T-helper 1 cell treated with Interleukin-12 subunit alpha and Interleukin-12 subunit beta and Interleukin-4 antibody, amounts not matched to agents 30 ng/mL and 1 ng/mL, for 36 hours (primary cell): ENCODE data around the gene CTRB2. TPM values are rescaled to one million over a fixed set of nuclear protein-coding genes. Genes with fewer than 3 reads are reported as not detected.
"Not testable (repeated sequence)": the region's sequence is repeated elsewhere in the genome, so short reads cannot be mapped to it uniquely, and the experiment has no call there.

ENCODE experiments used
- intact Hi-C: fragments of 100-400 bp; cut with micrococcal nuclease; formaldehyde crosslinking; loops from one replicate; pipeline ENCODE4 v1.15.1; 2024
- total RNA-seq: library from RNA; stranded (reverse); gene quantifications from 2 replicates; pipeline ENCODE4 v1.2.3, GENCODE V29; 2022

The CTRB2 gene
- total RNA-seq, 1 donor from 2014 or later = not detected

DNA sequence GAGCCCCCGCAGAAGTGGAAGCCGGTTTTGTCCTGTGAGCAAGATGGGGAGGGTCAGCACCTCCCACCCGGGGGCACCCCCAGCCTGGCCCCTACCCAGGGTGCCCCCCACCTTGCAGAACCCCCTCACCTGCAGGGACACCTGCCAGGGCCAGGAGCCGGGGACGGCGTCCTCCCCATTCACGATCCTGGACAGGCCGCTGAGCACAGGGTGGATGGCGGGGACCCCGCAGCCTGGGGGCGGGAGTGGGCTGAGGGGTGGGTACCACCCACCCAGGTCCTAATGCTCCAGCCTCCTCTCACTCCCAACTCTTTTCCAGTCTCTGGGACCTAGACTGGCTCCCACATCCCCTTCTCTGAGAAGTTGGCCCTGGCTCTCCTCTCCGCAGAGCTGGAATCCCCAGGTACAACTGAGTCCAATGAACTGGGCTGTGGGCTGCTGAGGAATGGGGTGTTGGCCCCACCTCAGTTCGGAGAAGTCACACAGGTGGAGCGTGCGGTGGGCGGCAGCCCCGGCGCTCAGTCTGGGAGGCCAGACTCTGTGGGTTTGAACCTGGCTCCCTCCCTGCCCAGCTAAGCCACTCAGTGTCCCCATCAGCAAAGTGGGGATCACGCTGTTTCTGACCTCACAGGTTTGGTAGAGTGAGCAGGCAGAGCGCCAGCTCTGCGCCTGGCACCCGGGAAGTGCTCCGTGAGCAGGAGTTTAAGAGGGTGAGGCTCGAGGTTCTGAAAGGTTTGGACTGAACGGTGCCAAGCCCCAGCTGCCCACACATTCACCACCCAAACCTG is 806 bp downstream of the CTRB2 start:
- intact Hi-C loops = not testable (repeated sequence)

DNA sequence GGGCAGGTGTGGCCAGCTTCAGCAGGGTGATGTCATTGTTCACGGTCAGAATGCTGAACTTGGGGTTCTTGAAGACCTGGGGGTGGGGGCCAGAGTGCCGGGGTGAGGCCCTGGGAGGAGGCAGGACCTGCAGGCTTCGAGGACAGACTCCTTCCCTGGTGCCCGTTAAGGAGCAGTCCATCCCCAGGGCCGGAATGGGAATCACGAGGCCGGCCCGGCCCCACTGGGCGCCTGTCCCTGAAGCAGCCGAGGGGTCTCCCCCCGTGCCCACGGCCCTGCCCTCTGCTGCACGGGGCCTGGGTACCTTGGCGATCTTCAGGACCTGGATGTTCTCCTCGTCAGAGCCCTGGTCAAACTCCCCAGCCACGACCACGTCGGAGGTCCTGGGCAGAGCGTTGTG is 1.5 kb downstream of the CTRB2 start:
- intact Hi-C loops = not testable (repeated sequence)

DNA sequence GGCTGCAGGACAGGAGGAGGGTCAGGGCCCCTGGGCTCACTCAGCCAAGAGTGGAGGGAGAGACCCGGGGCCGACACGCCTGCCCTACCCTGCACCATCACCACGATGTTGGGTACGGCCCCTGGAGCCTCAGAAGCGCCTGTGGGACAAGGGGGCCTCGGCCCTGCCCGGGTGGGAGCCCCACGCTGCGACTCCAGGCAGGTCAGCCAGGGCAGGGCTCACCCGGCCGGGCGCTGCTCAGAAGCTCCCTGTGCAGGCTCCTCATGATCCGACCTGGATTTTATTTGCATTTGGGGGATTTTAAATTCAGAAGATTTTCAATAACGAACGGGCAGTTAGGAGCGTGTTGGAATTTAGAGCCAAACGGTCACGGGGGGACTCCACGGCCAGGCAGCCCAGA is 2.1 kb downstream of the CTRB2 start:
- intact Hi-C loops = not testable (repeated sequence)

DNA sequence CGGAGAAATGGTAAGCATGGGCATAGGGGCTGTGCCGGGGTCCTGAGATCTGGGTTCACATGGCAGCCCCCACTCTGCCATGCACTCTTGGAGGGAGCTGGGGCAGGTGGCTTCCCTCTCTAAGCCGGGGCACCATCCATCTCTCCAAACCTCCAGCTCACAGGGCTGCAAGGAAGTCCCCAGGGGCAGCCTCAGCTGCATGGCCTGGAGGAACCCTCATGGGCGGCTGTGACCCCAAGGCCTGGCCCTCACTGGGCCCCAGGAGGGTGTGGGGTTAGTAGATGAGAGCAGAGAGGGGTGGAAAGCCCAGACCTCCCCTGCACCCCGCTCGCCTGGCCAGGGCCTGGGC is 2.6 kb downstream of the CTRB2 start:
- intact Hi-C loops = no loop called here

DNA sequence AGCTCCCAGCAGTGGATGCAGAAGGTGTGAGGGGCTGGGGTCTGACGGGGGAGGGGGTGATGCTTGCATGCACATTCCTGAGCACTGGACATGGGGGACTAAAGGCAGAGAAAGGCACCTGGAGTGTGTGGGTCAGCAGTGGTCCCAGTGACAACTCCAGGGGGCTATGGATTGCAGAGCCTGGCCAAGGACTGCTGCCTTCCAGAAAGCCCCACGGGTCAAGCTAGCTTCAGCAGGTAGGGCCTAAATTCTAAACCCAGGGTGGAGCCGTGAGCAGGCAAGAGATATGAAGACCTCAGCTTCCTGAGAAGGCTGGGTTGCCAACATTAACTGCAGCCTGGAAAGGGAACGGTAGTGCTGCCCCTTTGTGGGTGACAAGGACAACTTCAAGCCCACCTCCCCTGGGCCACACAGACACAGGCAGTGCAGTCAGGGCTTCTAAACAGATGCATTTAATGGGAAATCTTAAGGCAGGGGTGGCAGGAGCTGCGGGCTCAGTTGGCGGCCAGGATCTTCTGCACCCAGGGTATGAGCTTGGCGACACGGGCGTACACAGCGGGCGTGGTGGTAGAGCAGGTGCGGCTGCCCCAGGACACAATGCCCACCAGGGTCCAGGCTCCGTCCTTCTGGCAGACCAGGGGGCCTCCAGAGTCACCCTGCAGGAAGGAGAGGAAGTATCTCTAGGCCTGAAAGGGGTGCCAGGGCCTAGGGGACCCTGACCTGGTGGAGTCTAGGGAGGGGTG is 3.1 kb downstream of the CTRB2 start:
- intact Hi-C loops = no loop called here

DNA sequence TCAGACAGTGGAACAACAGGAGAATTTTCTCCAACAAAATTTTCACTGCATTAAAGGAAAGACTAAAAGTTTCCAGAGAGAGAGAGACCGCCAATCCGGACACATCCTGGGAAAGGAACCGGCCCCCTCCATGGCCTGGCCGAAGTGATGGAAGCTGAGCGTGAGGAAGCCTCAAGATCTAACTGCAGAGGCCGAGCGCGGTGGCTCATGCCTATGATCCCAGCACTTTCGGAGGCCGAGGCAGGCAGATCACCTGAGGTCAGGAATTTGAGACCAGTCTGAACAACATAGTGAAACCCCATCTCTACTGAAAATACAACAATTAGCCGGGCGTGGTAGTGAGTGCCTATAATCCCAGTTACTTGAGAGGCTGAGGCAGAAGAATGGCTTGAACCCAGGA is 3.9 kb downstream of the CTRB2 start:
- intact Hi-C loops = no loop called here

DNA sequence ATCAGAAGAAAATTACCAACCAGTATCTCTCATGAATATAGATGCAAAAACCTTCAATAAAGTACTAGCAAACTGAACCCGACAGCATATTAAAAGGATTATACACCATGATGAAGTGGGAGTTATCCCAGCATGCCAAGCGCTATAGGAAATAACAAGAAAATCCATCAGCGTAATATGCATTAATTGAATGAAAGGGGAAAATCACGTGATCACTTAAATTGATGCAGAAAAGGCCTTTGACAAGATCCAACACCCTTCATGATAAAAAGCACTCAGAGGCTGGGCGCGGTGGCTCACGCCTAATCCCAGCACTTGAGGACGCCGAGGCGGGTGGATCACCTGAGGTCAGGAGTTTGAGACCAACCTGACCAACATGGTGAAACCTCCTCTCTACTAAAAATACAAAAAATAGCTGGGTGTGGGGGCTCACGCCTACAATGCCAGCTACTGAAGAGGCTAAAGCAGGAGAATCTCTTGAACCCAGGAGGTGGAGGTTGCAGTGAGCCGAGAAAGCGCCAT is 4.8 kb downstream of the CTRB2 start:
- intact Hi-C loops = no loop called here

DNA sequence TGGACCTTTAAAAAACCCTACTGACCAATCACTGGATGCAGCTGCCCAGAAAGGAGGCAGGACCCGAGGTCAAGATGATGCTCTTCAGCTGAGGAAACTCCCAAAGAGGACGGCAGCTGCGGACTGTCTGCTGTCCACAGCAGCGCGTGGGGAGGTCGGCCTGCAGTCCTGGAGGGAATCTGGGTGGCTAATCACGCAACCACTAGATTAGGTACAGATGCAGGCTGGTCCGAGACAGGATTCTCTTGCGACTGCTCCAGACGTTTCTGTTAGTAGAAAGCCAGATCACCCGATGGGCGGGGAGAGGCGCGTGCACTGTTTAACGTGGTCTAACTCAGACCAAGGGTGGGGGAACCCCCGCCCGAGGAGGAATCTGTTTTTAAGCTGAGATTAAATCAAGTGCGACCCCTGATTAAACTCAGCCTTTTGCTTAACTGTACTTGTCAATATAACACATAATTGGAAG is 8.8 kb downstream of the CTRB2 start:
- intact Hi-C loops = loop anchor here (5.0 kb wide), 2 partner anchors 369 to 386 kb away; partner anchors contain the start of gene GABARAPL2

DNA sequence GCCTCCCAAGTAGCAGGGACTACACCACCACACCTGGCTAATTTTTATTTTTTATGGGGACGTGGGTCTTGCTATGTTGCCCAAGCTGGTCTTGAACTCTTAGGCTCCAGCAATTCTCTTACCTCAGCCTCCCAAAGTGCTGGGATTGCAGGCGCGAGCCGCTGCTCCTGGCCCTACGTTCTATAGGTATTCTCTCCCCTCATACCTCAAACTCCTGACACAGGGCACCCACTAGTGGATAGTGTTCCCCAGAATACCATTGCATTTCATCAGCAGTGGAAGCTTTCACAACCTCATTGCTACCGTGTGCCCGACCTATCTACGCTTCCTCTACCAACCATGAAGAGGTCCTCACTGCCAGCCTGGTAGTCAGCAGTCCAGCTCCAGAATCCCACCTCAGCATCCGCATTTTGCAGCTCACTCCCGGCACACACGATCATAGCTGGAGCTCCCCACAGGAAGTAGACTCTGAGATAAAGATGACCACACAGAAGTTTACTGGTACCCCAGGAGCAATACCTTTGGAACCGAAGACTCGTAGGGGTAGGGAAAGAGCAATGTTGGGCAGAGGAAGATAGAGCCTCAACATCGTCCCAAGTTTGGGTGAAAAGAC is 9.3 kb downstream of the CTRB2 start:
- intact Hi-C loops = loop anchor here (5.0 kb wide), 2 partner anchors 370 to 385 kb away; partner anchors contain the start of gene GABARAPL2

DNA sequence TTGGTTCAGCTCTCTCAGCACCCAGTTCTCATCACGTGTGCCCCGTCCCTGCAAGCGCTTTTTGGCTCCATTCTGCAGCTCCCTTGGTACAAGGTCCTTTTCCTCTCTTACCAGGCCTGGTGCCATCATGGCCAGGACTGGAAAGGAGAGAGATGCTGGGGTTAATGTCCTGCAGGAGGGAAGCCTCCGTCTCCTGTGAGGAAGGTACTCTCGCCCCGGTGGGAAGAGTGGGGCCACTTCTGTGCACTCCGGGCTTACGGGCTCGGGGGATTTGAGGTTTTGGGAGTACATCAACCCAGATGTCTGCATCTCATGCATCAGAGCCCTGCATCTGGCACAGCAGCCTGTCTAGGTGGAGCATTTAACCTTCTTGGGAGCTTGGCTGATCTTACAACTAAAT is 10.1 kb downstream of the CTRB2 start:
- intact Hi-C loops = loop anchor here (5.0 kb wide), 2 partner anchors 370 to 385 kb away; partner anchors contain the start of gene GABARAPL2

DNA sequence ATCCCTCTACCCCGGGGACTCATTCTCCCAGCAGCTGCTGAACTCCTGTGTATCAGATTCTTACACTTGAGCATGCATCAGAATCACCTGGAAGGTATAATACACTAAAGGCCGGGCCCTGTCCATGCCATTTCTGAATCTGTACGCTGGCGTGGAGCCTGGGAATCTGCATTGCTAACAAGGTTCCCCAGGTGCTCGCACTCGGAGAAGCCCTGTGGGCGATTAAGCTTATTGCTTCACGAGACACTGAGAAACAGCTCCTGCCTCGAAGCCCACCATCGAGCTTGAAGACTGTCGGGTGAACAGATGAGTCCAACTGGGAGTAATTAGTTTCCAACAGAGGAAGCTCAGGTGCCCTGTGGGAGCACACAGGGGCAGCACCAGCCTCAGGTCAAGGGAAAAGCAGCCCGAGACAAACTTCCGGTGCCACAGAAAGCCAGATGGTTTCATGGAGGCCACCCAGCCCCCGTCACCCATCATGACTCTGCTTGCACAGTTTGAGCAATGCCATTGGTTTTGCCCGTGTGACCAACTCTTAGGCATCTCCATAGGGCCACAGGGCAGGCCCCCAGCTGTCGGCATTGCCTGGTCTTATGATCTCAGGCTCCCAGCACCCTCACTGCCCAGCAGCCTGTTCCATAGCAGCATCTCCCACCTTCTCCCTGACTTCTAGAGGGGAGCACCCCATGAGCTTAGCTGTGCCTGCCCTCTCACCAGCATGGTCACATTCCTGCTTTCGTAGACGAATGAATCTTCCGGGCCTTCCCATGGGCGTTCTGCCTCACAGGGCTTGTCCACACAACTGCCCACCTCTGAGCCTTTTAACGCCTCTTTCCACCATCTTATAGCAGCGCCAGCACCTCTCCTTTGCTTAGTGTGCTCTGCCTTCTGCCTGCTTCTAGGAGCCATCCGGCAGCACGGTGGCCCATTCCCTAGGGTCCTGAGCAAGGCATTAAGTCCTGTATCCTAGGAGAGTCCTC is 10.9 kb downstream of the CTRB2 start:
- intact Hi-C loops = loop anchor here (5.0 kb wide), 2 partner anchors 371 to 384 kb away; partner anchors contain the start of gene GABARAPL2

DNA sequence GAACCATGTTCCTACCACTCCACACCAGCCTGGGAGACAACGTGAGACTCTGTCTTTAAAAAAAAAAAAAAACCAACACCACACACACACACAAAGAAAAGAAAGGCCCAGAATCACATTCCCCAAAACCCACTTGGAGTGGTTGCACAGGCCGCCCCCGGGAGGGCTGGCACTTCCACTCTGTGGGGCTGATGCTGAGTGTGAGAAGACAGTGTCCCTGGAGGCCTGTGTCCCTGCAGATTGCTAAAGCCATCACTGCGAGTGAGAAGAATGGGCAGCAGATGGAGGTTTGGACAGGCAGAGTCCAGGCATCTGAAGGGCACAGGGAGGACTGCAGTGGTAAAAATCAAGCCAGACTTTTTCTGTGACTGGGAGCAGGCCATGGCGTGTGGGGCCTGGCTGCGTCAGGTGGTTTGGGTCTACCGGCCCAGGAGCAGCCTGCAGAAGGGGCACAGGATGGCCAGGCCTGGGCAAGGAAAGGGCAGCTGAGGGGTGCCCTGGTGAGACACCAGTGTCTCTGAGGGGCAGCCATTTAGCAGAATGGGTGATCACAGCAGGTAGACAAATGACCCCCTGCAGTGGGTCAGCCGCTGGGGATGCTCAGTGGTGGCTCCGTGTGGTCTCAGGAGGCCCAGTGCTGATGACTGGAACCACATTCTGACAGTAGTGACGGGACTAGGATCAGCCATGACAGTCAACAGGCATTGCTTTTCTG is 13.1 kb downstream of the CTRB2 start:
- intact Hi-C loops = no loop called here

DNA sequence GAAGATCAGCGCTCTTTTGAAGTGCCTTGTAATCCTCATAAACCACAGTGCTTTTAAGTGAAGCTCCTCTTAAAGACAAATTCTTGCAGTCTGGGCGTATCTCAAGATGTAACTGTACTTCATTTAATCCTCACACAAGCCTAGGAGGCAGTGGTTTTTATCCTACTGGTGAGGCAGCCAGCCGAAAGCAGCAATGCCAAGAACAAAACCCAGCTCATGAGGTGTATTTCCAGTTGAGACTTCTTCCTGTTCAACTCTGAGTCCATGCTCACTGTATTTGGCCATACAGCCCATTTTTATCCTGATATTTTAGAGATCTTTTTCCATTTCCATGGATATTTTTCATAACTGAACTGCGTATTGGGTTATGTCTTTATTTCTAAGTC is 13.7 kb downstream of the CTRB2 start:
- intact Hi-C loops = no loop called here

DNA sequence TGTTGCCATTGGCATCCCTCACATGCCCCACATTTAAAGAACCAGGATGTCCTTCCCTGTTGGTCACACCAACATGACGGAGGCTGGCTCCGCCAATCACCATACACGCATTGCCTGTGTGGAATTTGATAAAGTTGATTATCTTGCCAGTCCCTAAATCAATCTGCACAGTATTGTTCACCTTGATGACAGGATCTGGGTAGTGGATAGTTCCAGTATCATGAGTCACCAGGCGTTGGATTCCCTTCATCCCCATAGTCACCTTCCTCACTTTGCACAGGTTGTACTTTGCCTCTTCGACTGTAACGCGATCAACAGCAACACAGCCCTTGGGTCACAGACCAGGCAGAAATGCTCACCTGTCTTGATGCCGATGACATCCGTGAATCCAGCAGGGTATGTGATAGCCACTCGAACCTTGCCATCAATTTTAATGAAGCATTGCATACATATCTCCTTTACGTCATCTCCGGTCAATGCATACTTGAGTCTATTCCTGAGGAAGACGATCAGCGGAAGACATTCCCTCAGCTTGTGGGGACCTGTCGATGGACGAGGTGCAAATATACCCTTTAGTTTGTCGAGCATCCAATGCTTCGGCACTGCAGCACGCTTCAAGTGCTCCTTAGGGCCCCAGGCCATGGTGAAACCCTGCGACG is 14.2 kb downstream of the CTRB2 start:
- intact Hi-C loops = no loop called here

DNA sequence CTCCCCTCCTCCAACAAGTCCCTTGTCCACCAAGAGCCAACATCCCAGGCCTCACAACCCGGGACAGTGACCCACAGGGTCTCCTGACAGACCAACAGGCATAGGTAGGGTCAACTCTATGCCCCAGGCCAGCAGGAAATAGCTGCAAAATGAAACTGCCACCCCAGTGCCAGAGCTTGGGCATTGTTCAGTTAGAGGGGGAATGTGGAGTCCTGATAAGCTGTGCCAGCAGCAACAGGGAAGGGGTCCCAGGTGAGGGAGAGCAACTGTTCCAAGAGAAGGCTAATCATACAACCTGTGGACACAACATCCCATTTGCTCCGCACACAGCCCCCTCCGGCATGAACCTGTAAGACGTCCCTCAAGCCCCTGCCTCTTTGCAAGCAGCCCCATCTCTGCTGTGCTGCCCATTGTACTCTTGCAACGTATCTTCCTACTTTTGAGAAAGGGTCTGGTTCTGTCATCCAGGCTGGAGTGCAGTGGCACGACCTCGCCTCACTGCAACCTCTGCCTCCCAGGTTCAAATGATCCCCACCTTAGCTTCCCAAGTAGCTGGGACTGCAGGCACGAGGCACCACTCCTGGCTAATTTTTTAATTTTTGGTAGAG is 17.2 kb downstream of the CTRB2 start:
- intact Hi-C loops = no loop called here

DNA sequence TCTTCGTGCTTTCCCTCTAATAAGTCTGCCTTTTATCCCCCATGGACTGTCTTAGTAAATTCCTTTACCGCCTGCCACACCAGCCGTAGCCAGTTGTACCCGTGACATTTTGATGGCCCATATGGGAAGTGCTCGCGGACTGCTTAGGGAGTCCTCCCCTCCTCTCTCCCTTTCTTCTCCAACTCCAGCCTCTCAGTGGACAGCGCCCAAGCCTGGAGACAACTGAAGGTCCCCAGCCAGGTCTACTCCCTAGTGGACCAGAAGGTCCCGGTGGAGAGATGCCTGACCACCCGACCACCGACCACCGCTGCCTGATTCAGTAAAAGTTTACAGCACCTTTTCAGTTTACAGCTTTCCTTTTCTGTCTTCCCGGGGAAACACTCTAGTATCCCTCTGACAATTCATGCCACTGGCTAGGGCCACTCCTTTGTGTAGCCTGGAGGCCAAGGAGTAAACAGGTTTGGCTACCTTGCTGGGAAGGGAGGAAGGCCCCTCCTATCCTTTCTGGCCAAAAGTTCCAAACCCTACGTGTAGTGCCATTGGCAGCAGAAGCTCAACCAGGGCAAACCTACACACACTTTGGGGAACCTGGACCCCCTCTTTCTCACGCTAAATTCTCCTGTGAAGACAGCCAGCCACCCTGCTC is 18.0 kb downstream of the CTRB2 start:
- intact Hi-C loops = no loop called here

DNA sequence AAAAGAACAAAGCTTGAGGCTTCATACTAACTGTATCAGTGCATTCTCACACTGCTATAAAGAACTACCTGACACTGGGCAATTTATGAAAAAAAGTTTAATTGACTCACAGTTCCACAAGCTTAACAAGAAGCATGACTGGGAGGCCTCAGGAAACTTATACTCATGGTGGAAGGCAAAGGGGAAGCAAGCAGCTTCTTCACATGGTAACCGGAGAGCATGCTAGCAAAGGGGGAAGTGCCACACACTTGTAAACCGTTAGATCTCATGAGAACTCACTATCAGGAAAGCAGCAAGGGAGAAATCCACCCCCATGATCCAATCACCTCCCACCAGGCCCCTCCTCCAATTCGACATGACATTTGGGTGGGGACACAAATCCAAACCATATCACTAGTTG is 25.3 kb downstream of the CTRB2 start:
- intact Hi-C loops = no loop called here

DNA sequence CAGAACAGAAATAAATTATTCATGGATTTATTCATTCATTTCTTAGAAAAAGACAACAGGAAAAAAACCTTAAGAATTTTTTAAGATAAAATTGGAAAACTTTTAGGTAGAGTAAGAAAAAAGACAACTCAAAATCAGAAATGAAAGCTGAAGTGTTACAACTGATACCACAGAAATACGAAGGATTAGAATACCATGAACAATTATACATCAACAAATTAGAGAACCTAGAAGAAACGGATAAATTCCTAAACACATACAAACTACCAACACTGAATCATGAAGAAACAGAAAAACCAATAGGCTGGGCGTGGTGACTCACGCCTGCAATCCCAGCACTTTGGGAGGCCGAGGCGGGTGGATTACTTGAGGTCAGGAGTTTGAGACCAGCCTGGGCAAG is 27.8 kb downstream of the CTRB2 start:
- intact Hi-C loops = no loop called here

DNA sequence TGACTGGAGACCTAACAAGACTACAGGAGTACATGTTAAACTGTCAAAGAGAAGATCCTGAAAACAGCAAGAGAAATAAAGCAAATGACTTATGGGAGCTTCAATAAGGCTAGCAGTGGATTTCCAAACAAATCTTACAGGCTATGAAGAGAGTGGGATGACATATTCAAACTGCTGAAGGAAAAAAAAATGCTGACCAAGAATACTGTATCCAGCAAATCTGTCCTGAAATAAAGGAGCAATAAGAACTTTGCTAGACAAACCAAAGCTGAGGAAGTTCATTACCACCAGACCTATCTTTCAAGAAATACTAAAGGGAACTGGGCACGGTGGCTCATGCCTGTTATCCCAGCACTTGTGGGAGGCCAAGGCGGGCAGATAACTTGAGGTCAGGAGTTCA is 30.0 kb downstream of the CTRB2 start:
- intact Hi-C loops = no loop called here
